ENCODE results near the gene DIPK1A.

- TF ChIP-seq EZH2 (IDR thresholded peaks at IDR 0.05; ENCODE audit: low read length, unreplicated experiment): no peak
- TF ChIP-seq EZH2phosphoT487 (IDR thresholded peaks at IDR 0.05; ENCODE audit: borderline replicate concordance, low read length): no peak
- no peak for TF ChIP-seq CTCF (conservative IDR thresholded peaks at IDR 0.05; ENCODE audit: low read depth, low read length)
Observed at GRCh38 chr1:92969517-92969916, 8.3 kb upstream of the DIPK1A start.
